GM12801 (cell line): Measurements from ENCODE around the gene MRPS27.

Source experiments
- TF ChIP-seq, protein P1 (sequence below): IDR thresholded peaks from one replicate; pipeline ENCODE4 v1.5.1; 2011; ENCODE audit warnings: control low read depth; ENCODE audit not compliant: insufficient read length; ENCODE audit errors: extremely low read depth

Gene MRPS27

DNA sequence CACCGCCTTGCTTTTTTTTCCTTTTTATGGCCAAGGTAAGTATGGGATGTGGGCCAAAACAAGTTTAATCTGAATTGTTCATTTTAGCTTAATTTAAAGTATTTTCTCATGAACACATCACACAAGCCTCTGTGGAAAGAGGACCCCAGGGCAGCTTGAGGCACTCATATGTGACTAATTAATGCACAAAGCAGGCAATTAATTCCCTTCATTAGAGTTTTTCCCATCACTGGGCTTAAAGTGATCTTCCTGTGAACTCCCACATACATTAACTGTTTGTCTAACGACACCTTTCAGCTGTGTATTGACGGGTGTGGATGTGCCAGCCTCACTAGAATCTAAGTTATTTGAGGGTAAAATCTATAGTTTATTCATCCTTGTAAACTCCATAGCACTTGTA, 103.3 kb downstream of the MRPS27 start:
- TF ChIP-seq, protein P1, sequence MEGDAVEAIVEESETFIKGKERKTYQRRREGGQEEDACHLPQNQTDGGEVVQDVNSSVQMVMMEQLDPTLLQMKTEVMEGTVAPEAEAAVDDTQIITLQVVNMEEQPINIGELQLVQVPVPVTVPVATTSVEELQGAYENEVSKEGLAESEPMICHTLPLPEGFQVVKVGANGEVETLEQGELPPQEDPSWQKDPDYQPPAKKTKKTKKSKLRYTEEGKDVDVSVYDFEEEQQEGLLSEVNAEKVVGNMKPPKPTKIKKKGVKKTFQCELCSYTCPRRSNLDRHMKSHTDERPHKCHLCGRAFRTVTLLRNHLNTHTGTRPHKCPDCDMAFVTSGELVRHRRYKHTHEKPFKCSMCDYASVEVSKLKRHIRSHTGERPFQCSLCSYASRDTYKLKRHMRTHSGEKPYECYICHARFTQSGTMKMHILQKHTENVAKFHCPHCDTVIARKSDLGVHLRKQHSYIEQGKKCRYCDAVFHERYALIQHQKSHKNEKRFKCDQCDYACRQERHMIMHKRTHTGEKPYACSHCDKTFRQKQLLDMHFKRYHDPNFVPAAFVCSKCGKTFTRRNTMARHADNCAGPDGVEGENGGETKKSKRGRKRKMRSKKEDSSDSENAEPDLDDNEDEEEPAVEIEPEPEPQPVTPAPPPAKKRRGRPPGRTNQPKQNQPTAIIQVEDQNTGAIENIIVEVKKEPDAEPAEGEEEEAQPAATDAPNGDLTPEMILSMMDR = no peak

DNA sequence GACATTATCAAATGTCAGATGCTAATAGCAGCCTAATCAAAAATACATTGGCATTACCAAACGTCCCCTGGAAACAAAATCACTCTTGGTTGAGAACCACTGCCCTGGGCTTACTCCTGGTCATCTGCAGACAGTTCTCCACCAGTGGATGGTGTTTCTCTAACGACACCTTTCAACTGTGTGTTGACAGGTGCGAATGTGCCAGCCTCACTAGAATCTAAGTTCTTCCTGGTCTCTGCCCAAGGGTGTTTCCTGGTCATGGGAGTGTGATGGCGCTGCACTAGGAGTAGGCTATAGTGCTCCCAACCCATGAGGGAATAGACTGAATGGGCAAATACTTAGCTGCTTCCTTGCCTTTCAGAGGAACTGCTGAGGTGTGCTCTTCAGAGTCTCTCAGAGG, 105.9 kb downstream of the MRPS27 start:
- TF ChIP-seq, protein P1 = no peak

DNA sequence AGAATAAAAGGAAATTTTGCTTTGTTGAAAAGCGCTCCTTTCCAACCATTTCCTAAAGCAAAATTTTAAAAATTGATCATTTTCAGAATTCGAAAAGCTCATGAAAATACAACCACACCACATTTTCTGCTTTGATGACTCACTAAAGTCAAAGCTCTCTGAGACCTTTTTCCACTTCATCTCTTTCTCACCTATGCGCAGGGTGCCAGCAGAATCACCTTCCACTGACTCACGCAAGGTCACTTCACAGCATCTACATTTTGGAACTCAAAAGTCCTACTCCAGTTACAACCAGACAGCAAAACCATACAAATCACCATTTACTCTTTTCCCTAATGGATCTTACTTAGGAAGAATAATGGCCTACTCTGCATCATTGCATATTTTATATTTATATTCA, 106.6 kb downstream of the MRPS27 start:
- TF ChIP-seq, protein P1 = no peak

DNA sequence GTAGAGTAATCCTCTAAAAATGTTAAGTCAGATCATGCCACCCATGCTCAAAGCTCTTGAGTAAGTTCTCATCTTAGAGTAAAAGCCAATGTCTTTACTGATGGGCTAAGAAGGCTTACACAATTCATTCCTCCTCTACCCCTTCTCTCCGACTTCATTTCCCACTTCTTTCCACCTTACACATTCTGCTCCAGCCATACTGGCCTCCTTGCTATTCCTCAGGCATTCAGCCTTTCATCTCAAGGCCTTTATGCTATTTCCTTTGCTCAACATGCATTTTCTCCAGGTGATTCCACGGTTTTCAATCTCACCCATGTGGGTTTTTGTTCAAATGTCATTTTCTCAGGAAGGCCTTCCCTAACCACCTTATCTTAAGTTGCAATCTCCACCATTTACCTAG, 107.9 kb downstream of the MRPS27 start:
- TF ChIP-seq, protein P1 = no peak

DNA sequence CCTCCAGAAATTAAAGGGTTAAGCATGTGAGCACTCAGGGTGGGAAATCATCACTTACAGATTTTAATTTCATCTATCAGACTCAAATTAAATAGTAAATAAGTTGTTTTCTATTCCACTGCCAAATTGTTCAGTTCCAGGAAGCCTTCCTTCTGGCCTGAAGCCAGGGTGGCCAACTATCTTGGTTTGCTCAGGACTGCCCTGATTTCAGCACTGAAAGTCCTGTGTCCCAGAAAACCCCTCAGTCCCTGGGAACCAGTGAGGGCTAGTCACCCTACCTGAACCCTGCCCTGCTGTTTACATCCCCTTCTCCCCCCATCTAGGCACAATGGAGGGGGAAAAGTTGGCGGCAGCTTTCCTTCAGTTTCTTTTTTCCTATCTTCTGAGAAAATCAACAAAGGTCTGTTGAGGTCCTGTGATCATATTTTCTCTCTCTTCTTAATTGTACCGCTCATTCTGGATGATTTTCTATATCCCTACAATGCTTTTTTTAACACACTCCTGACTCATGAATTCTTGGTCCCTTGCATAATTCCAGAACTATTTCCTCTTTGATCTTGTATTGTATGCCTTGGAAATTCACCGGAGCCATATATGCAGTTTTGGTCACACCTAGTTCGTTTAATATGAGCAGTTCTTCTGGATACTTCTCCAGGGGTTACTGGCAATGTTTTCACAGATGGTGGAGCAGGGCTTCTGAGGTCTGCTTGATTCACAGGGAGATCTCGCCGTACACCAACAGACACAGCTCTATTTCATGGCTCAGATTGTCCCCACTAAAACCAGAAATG, 109.0 kb downstream of the MRPS27 start:
- TF ChIP-seq, protein P1 = no peak

DNA sequence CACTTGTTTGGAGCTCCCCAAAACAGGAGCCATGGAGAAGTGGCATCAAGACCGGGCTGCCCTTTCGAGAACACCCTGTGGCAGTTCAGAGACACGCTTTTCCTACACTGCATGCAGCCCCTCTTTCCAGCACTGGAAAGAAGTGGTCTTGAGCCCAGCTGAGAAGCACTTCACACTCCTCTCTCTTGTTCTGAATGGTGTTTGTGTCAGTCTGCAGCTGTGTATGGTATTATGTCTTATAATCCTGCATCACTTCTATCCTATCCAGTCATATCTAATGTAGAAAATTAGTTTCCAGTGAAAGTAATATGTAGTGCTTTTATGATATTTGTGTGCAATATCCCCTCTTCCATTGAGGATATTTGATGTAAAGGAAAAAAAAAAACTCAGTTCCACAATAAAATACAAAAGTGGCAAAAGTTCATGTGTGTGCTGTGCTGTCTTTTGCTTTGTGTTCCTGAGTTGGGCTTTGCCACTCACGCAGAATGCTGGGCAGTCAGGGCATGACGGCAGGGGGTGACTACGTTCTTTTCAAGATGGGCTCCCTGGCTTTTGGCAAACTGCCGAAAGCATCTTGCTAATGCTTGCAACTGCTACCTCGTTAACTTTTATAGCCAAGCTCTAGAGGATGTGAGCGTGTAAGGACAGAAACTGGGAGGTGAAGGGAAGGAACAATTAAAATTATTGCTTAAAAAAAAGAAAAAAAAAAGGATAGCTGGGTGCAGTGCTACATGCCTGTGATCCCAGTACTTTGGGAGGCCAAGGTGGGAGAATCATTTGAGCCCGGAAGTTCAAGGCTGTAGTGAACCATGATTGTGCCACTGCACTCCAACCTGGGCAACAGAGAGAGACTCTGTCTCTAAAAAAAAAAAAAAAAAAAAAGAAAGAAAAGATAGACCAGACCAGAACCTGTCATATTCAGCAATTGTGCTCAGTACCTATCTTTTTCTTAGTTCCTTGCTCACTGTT, 110.6 kb downstream of the MRPS27 start:
- TF ChIP-seq, protein P1 = no peak

DNA sequence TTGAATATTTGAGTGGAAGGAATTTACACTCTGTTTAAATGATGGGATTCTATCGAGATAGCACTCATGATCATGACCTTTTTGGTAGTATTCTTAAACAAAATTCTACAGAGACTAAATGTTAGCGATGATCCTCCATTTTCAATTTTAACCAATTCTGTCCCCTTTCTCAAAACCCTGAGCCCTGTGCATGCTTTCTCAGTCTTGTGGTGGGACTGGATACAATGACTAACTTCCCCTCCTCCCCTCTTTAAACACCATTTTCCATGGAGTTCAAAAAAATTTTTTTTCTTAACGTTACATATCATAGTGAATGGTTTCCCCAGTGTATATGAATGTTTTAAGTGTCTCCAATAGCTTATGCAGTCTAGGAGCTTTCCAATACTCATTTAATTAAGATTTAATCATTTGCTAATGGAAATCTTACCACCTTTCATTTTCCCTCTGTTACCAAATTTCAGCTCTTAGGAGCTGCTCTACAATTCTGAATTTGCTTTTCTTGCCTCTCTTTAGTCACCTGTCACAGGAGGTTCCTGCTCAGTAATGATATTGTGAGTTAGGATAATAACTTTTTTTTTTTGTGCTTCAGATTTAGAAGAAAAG, 111.6 kb downstream of the MRPS27 start:
- TF ChIP-seq, protein P1 = no peak
